K562 (cell line): ENCODE measurements around the gene OCEL1. TPM values are rescaled to one million over a fixed set of nuclear protein-coding genes. Genes with fewer than 3 reads are reported as not detected.
A peak's percentile ranks its signal among the peaks of the same experiment; 100 is the strongest.

Source experiments
- BRCA1 ChIP-seq, 2 experiments: fragments of 450-650 bp in 1 of 2; sonication (generic) in 1 of 2; formaldehyde crosslinking in 1 of 2; IDR thresholded peaks; 2 replicates each; pipeline versions ENCODE4 v1.5.0 to v1.6.1; 2017 to 2020; ENCODE audit warnings: mild to moderate bottlenecking in 1 of 2, missing genetic modification reagents in 1 of 2
- CBFA2T2 ChIP-seq: fragments of 450-650 bp; conservative IDR thresholded peaks from 2 replicates; pipeline ENCODE4 v1.6.1; 2017; ENCODE audit warnings: mild to moderate bottlenecking
- CHCHD3 ChIP-seq: fragments of 250-450 bp; sonication (Bioruptor Pico); IDR thresholded peaks from 2 replicates; pipeline ENCODE4 v2.1.2; 2022; ENCODE audit warnings: mild to moderate bottlenecking
- CHD4 ChIP-seq: fragments of 200-600 bp; sonication (generic); IDR thresholded peaks from 3 replicates; pipeline ENCODE4 v1.6.1; 2012; ENCODE audit warnings: low read depth, mild to moderate bottlenecking, mixed read lengths, low read length, inconsistent platforms; ENCODE audit not compliant: insufficient read depth, insufficient replicate concordance, poor library complexity, severe bottlenecking
- CREB3 ChIP-seq: fragments of 450-650 bp; conservative IDR thresholded peaks from 2 replicates; pipeline ENCODE4 v1.6.1; 2016; ENCODE audit warnings: missing genetic modification characterization, low read depth, mild to moderate bottlenecking, missing compliant biosample characterization, moderate library complexity
- ESRRA ChIP-seq: fragments of 450-650 bp; IDR thresholded peaks from 2 replicates; pipeline ENCODE4 v1.6.1; 2014; ENCODE audit warnings: low read depth, mild to moderate bottlenecking, moderate library complexity, borderline replicate concordance
- GTF2A2 ChIP-seq: IDR thresholded peaks from 2 replicates; pipeline ENCODE4 v1.6.1; 2016; ENCODE audit warnings: mild to moderate bottlenecking, missing genetic modification characterization, missing compliant biosample characterization
- HDAC2 ChIP-seq: fragments of 450-650 bp; IDR thresholded peaks from 2 replicates; pipeline ENCODE4 v1.6.1; 2016; ENCODE audit warnings: mild to moderate bottlenecking
- HOMEZ ChIP-seq: fragments of 250-450 bp; sonication (Bioruptor Pico); IDR thresholded peaks from 2 replicates; pipeline ENCODE4 v1.4.0; 2020; ENCODE audit warnings: mild to moderate bottlenecking, moderate library complexity
- KDM1A ChIP-seq, 2 experiments: fragments of 450-650 bp; IDR thresholded peaks; 2 replicates each; pipeline ENCODE4 v1.6.1; 2016; ENCODE audit warnings: mild to moderate bottlenecking in 2 of 2
- MAX ChIP-seq: sonication (generic); formaldehyde crosslinking; IDR thresholded peaks from 2 replicates; pipeline ENCODE4 v1.9.0; 2022; ENCODE audit warnings: mild to moderate bottlenecking, missing genetic modification reagents
- MYC ChIP-seq, 2 experiments: fragments of 250-450 bp in 1 of 2; sonication (Bioruptor Pico) in 1 of 2; IDR thresholded peaks; 2 replicates each; pipeline versions ENCODE4 v1.5.1 to v1.6.1; 2012 to 2021; ENCODE audit warnings: low read depth in 2 of 2, borderline replicate concordance in 1 of 2, improper control_type of control experiment in 1 of 2, low read length in 1 of 2, mild to moderate bottlenecking in 1 of 2, moderate library complexity in 1 of 2
- PHF20 ChIP-seq: fragments of 450-650 bp; IDR thresholded peaks from 2 replicates; pipeline ENCODE4 v1.6.1; 2018; ENCODE audit not compliant: partially characterized antibody
- POLR2AphosphoS2 ChIP-seq: IDR thresholded peaks from 2 replicates; pipeline ENCODE4 v1.6.1; 2012; ENCODE audit warnings: low read length, improper control_type of control experiment
- PREB ChIP-seq: sonication (generic); formaldehyde crosslinking; IDR thresholded peaks from 2 replicates; pipeline ENCODE4 v1.8.1; 2023; ENCODE audit warnings: mild to moderate bottlenecking, missing genetic modification reagents
- RBFOX2 ChIP-seq: fragments of 200-400 bp; formaldehyde crosslinking; IDR thresholded peaks from 2 replicates; pipeline ENCODE4 v1.6.1; 2017; ENCODE audit warnings: low read depth, mild to moderate bottlenecking, low read length, moderate library complexity
- RHOXF2B ChIP-seq: fragments of 250-450 bp; sonication (Bioruptor Pico); conservative IDR thresholded peaks from 2 replicates; pipeline ENCODE4 v1.5.1; 2021
- RNF2 ChIP-seq: sonication (generic); IDR thresholded peaks from 2 replicates; pipeline ENCODE4 v1.6.1; 2016
- SUPT5H ChIP-seq: fragments of 450-650 bp; IDR thresholded peaks from 2 replicates; pipeline ENCODE4 v1.6.1; 2016
- TGIF2 ChIP-seq: sonication (generic); formaldehyde crosslinking; IDR thresholded peaks from 2 replicates; pipeline ENCODE4 v1.8.1; 2022; ENCODE audit warnings: mild to moderate bottlenecking, missing genetic modification reagents, moderate library complexity
- WHSC1 ChIP-seq: IDR thresholded peaks from one replicate; pipeline ENCODE4 v1.6.1; 2012; ENCODE audit warnings: low read length, control low read depth, inconsistent platforms
- ZBTB1 ChIP-seq: sonication (generic); formaldehyde crosslinking; IDR thresholded peaks from 2 replicates; pipeline ENCODE4 v1.8.1; 2023; ENCODE audit warnings: missing genetic modification reagents, low read depth, mild to moderate bottlenecking, borderline replicate concordance
- ZBTB26 ChIP-seq: fragments of 450-650 bp; formaldehyde crosslinking; IDR thresholded peaks from 2 replicates; pipeline ENCODE4 v1.4.0; 2022; ENCODE audit warnings: missing genetic modification characterization
- ZFX ChIP-seq: sonication (generic); formaldehyde crosslinking; IDR thresholded peaks from 2 replicates; pipeline ENCODE4 v1.8.0; 2022; ENCODE audit warnings: mild to moderate bottlenecking, missing genetic modification reagents, moderate library complexity
- polyA plus RNA-seq, 8 experiments: library from polyadenylated mRNA; depleted of rRNA in 4 of 8; stranded (reverse) in 5 of 8; unstranded in 3 of 8; fragments of >200 nt; fragmentation: Nextera tagmentation in 2 of 8; fragmentation: Illumina TruSeq in 1 of 8; extraction: Ambion mirVana in 2 of 8; extraction: Trizol in 1 of 8; gene quantifications; 2 replicates each; pipeline versions ENCODE4 v1.2.1 to v1.2.3, GENCODE V29; 2011 to 2014; ENCODE audit warnings: inconsistent platforms in 1 of 8, missing spikeins in 1 of 8
- total RNA-seq, 7 experiments: library from RNA; depleted of rRNA in 6 of 7; stranded (reverse); fragments of >200 nt in 6 of 7; fragmentation: Illumina TruSeq in 2 of 7; extraction: Trizol in 2 of 7; gene quantifications; 2 replicates each; pipeline versions ENCODE4 v1.2.1 to v1.2.3, GENCODE V29; 2011 to 2021; ENCODE audit warnings: low replicate concordance in 1 of 7

Gene OCEL1
- total and polyA plus RNA-seq, 9 of the 15 experiments (the other 6 are each of a cell fraction or from before 2014, with no cell fraction given), result 8.0 to 38.0 (median 12.4) TPM

- TF ChIP-seq HOMEZ (CRISPR knock-in tag) (0 out of 2 replicates have a peak, but pooled peaks have one; percentile 37), CHD4 (peak; percentile 83), ZBTB1 (CRISPR knock-in tag) (no peak), RBFOX2 (peak; percentile 10; the same call in 1 of the 2 replicates), HDAC2 (peak; percentile 86), GTF2A2 (tag) (no peak), CHCHD3 (no peak), ESRRA (0 out of 2 replicates have a peak, but pooled peaks have one; percentile 5), KDM1A (IDR thresholded peaks at IDR 0.05) (peak; percentile 89 to 96), POLR2AphosphoS2 (no peak), BRCA1 (IDR thresholded peaks at IDR 0.05) (no peak), BRCA1 (CRISPR knock-in tag; IDR thresholded peaks at IDR 0.05) (no peak), ZBTB26 (CRISPR knock-in tag) (no peak), CREB3 (tag) (no peak), MAX (CRISPR knock-in tag) (no peak), CBFA2T2 (0 out of 2 replicates have a peak, but pooled peaks have one; percentile 1), RNF2 (no peak), TGIF2 (CRISPR knock-in tag) (no peak), ZFX (CRISPR knock-in tag) (peak; percentile 34; the same call in 1 of the 2 replicates), MYC (IDR thresholded peaks at IDR 0.05; ENCODE audit: low read depth, low read length) (no peak), MYC (CRISPR knock-in tag; IDR thresholded peaks at IDR 0.05; ENCODE audit: borderline replicate concordance, low read depth) (0 out of 2 replicates have a peak, but pooled peaks have one; percentile 1), SUPT5H (no peak), PHF20 (peak; percentile 57), PREB (CRISPR knock-in tag) (no peak), RHOXF2B (no peak), WHSC1 (no peak)
Measured at GRCh38 chr19:17246681-17247425, 20.8 kb downstream of the OCEL1 start (continued).
